Right lobe of liver (tissue), 6 donors: ENCODE data around the gene KCTD18. TPM values are rescaled to one million over a fixed set of nuclear protein-coding genes. Genes with fewer than 3 reads are reported as not detected.
A peak's percentile ranks its signal among the peaks of the same experiment; 100 is the strongest.

Experiments used
- ATAC-seq, 4 donors: fragments of 200-7000 bp; cut with Tn5 transposase; one replicate each; pipeline ENCODE4 v1.9.1; 2020; ENCODE audit warnings: mild to moderate bottlenecking in 4 of 4, moderate library complexity in 4 of 4
- DNase-seq, 3 donors: peaks; one replicate each; pipeline ENCODE4 v3.0.0-alpha.2; 2020
- H3K27ac ChIP-seq, 3 donors: fragments of 200-600 bp; one replicate each; pipeline ENCODE4 v1.8.0; 2022
- H3K27me3 ChIP-seq, 2 donors: fragments of 200-600 bp; one replicate each; pipeline ENCODE4 v1.8.0; 2022
- H3K36me3 ChIP-seq, 4 donors: fragments of 200-600 bp; sonication (generic) in 1 of 4; one replicate each; pipeline versions ENCODE4 v1.5.1 to v1.8.0; 2017 to 2022; ENCODE audit warnings: control low read depth in 1 of 4
- H3K4me1 ChIP-seq, 4 donors: fragments of 200-600 bp; sonication (generic) in 1 of 4; one replicate each; pipeline versions ENCODE4 v1.5.1 to v1.8.0; 2017 to 2022; ENCODE audit warnings: control low read depth in 1 of 4
- H3K4me3 ChIP-seq, 3 donors: fragments of 200-600 bp; one replicate each; pipeline ENCODE4 v1.8.0; 2022
- H3K9me3 ChIP-seq, 4 donors: fragments of 200-600 bp; sonication (generic) in 1 of 4; one replicate each; pipeline versions ENCODE4 v1.5.1 to v1.8.0; 2017 to 2022; ENCODE audit warnings: control low read depth in 1 of 4
- CTCF ChIP-seq, 4 donors: fragments of 200-600 bp in 3 of 4; fragments of 450-650 bp in 1 of 4; IDR thresholded peaks; one replicate each; pipeline versions ENCODE4 v1.5.1 to v1.8.0; 2016 to 2022; ENCODE audit warnings: antibody characterized with exemption in 4 of 4, mild to moderate bottlenecking in 2 of 4
- POLR2A ChIP-seq: fragments of 450-650 bp; IDR thresholded peaks from one replicate; pipeline ENCODE4 v1.6.1; 2017; ENCODE audit warnings: antibody characterized with exemption, mild to moderate bottlenecking
- WGBS: methylation state at CpG from one replicate; pipeline ENCODE4 v1.1.6; 2018; ENCODE audit warnings: low coverage, low lambda C conversion rate; ENCODE audit not compliant: insufficient coverage; ENCODE audit errors: missing lambda C conversion rate; 5-methylcytosine and 5-hydroxymethylcytosine counted together
- intact Hi-C, 2 donors: fragments of 100-400 bp; cut with DNase I; formaldehyde crosslinking; loops; one replicate each; pipeline versions ENCODE4 v1.11.2 to v1.14.1; 2022
- total RNA-seq, 6 experiments: library from RNA; depleted of rRNA in 2 of 6; stranded (reverse); fragments of >200 nt in 2 of 6; fragmentation: NEBNext Ultra II Directional in 3 of 6; extraction: Animal tissue kit (Norgen Biotek cat#: 25700) in 3 of 6; gene quantifications; one replicate each; pipeline versions ENCODE4 v1.1.0 to v1.2.4, GENCODE V29; 2016 to 2023
- donor health status: DM: no; HTN: yes; CAD: no.
- donor health status: DM: no; HTN: no; CAD: no.
- donor health status: DM: no; HTN: no; CAD: no.
- donor health status: DM: no; HTN: yes; CAD: no.
- donor health status: DM: no; HTN: yes; CAD: no.

KCTD18 gene
- total RNA-seq, 6 experiments from 2014 or later = 6.2 to 16.7 (median 7.3) TPM

GRCh38 chr2:200484934-200485333 is 24.9 kb downstream of the KCTD18 start:
- ATAC-seq (no peak), DNase-seq (no peak)
- no peaks in the 10 kb centered on the region for H3K4me1 ChIP-seq
- H3K9me3 ChIP-seq = no peaks in the 10 kb centered on the region
- no peak overlapping the region for H3K4me3 ChIP-seq
- no peak for TF ChIP-seq POLR2A
- TF ChIP-seq CTCF (IDR thresholded peaks at IDR 0.05) = no peak
- 45% methylated on average over 3 of the region's 3 CpGs for WGBS
- no peak overlapping the region for H3K27ac ChIP-seq
- H3K36me3 ChIP-seq = peaks cover 0 to 6% (median 0%) of the 10 kb centered on the region in 4 donors
- H3K27me3 ChIP-seq = no peaks in the 10 kb centered on the region
- intact Hi-C loops = loop anchor here in 1 of 2 donors (5.0 kb wide), 1 partner anchor 508 kb away; no protein-coding TSS in a partner anchor

GRCh38 chr2:200483729-200484198 is 26.1 kb downstream of the KCTD18 start:
- no peaks in the 10 kb centered on the region for H3K27me3 ChIP-seq
- no peaks in the 10 kb centered on the region for H3K4me1 ChIP-seq
- peaks cover 0 to 4% (median 0%) of the 10 kb centered on the region in 4 donors for H3K36me3 ChIP-seq
- H3K4me3 ChIP-seq = no peak overlapping the region
- ATAC-seq (peak; percentile 63 to 78 (median 70)), DNase-seq (peak in 2 of 3 donors; percentile 42 to 67)
- intact Hi-C loops = loop anchor here in 1 of 2 donors (5.0 kb wide), 1 partner anchor 506 kb away; no protein-coding TSS in a partner anchor
- no peak overlapping the region for H3K27ac ChIP-seq
- WGBS = 28% methylated on average over 2 of the region's 4 CpGs
- no peaks in the 10 kb centered on the region for H3K9me3 ChIP-seq
- TF ChIP-seq POLR2A = no peak
- TF ChIP-seq CTCF (IDR thresholded peaks at IDR 0.05) = peak; percentile 27 to 60 (median 39)

- no peaks in the 10 kb centered on the region for H3K9me3 ChIP-seq
- H3K36me3 ChIP-seq = peaks cover 0 to 19% (median 7%) of the 10 kb centered on the region in 4 donors
- H3K4me1 ChIP-seq = no peaks in the 10 kb centered on the region
- TF ChIP-seq CTCF (IDR thresholded peaks at IDR 0.05) = no peak
- no peak for TF ChIP-seq POLR2A
- H3K27ac ChIP-seq = no peak overlapping the region
- DNase-seq (no peak), ATAC-seq (no peak)
- H3K27me3 ChIP-seq = no peaks in the 10 kb centered on the region
- intact Hi-C loops = loop anchor here in 1 of 2 donors (5.0 kb wide), 1 partner anchor 505 kb away; no protein-coding TSS in a partner anchor
- no peak overlapping the region for H3K4me3 ChIP-seq
These were observed 27.7 kb downstream of the KCTD18 start for GRCh38 chr2:200482194-200482593.

GRCh38 chr2:200479692-200480265 is 30.1 kb downstream of the KCTD18 start:
- Histone ChIP-seq H3K27ac (no peak overlapping the region), H3K4me1 (no peaks in the 10 kb centered on the region), H3K4me3 (no peak overlapping the region), H3K36me3 (peaks cover 0 to 35% (median 17%) of the 10 kb centered on the region in 4 donors), H3K9me3 (no peaks in the 10 kb centered on the region), H3K27me3 (no peaks in the 10 kb centered on the region)
- TF ChIP-seq CTCF (IDR thresholded peaks at IDR 0.05) (no peak), POLR2A (no peak)
- ATAC-seq = peak in 3 of 4 donors; percentile 36 to 61 (median 45)
- DNase-seq = no peak
- 34% methylated on average over 8 of the region's 8 CpGs for whole genome bisulfite sequencing
- intact Hi-C loops = loop anchor here (5.0 to 10.0 kb wide), 2 partner anchors 502 to 505 kb away; no protein-coding TSS in a partner anchor
